Stomach (tissue), 9 donors: ENCODE data around the gene SLC7A10. TPM values are rescaled to one million over a fixed set of nuclear protein-coding genes. Genes with fewer than 3 reads are reported as not detected.

Source experiments
- DNase-seq, 2 donors: peaks; one replicate each; pipeline versions ENCODE4 v3.0.0 to v3.0.0-alpha.2; 2013 to 2019
- H3K27ac ChIP-seq, 5 donors: fragments of 200-600 bp in 4 of 5; sonication (generic) in 4 of 5; one replicate each; pipeline ENCODE4 v1.5.1; 2013 to 2019; ENCODE audit warnings: mild to moderate bottlenecking in 1 of 5, moderate library complexity in 1 of 5
- H3K27me3 ChIP-seq, 3 donors: fragments of 200-600 bp; sonication (generic); one replicate each; pipeline ENCODE4 v1.5.1; 2017 to 2019; ENCODE audit warnings: mixed run types in 1 of 3
- H3K36me3 ChIP-seq, 4 donors: fragments of 200-600 bp; sonication (generic); 1 replicate in 3 of 4; 2 replicates in 1 of 4; pipeline ENCODE4 v1.5.1; 2016 to 2019
- H3K4me1 ChIP-seq, 4 donors: fragments of 200-600 bp; sonication (generic); one replicate each; pipeline ENCODE4 v1.5.1; 2016 to 2019
- H3K4me3 ChIP-seq, 4 donors: fragments of 200-600 bp; sonication (generic) in 3 of 4; one replicate each; pipeline ENCODE4 v1.5.1; 2016 to 2019; ENCODE audit warnings: mild to moderate bottlenecking in 1 of 4
- H3K9me3 ChIP-seq, 4 donors: fragments of 200-600 bp; sonication (generic); one replicate each; pipeline ENCODE4 v1.5.1; 2016 to 2019
- EP300 ChIP-seq: sonication (generic); formaldehyde crosslinking; IDR thresholded peaks from one replicate; pipeline ENCODE4 v1.6.1; 2017; ENCODE audit warnings: antibody characterized with exemption
- POLR2A ChIP-seq, 4 donors: fragments of 450-650 bp; IDR thresholded peaks; one replicate each; pipeline ENCODE4 v1.6.1; 2016; ENCODE audit warnings: antibody characterized with exemption in 4 of 4, control low read depth in 2 of 4, mild to moderate bottlenecking in 1 of 4, moderate library complexity in 1 of 4
- POLR2AphosphoS5 ChIP-seq, 3 donors: sonication (generic); formaldehyde crosslinking; IDR thresholded peaks; one replicate each; pipeline ENCODE4 v1.6.1; 2016; ENCODE audit warnings: antibody characterized with exemption in 3 of 3
- WGBS, 5 donors: extraction: QIAGEN DNeasy Blood & Tissue Kit in 3 of 5; methylation state at CpG; one replicate each; pipeline versions ENCODE4 v1.1.5 to v1.1.7; 2013 to 2018; 5-methylcytosine and 5-hydroxymethylcytosine counted together
- intact Hi-C: fragments of 100-400 bp; cut with DNase I; formaldehyde crosslinking; loops from one replicate; pipeline ENCODE4 v1.15.1; 2023; ENCODE audit warnings: low total_unique reads
- polyA plus RNA-seq, 3 donors: library from polyadenylated mRNA; stranded (reverse); fragments of 200-250 nt; gene quantifications; one replicate each; pipeline ENCODE4 v1.2.3, GENCODE V29; 2013
- total RNA-seq, 5 donors: library from RNA; depleted of rRNA; stranded (reverse); fragments of >200 nt; gene quantifications; one replicate each; pipeline versions ENCODE4 v1.1.0 to v1.2.3, GENCODE V29; 2014 to 2016
- TF ChIP-seq, protein P1 (sequence below), 7 experiments: fragments of 450-650 bp in 4 of 7; fragments of 200-600 bp in 3 of 7; sonication (generic) in 3 of 7; IDR thresholded peaks; one replicate each; pipeline ENCODE4 v1.5.1; 2016 to 2019; ENCODE audit warnings: antibody characterized with exemption in 7 of 7, control low read depth in 2 of 7, mild to moderate bottlenecking in 1 of 7
- donor health status: healthy with polysubstance abuse.
- donor health status: Bipolar disorder and iron deficiency.
- donor health status: healthy.

SLC7A10 gene
- total and polyA plus RNA-seq, 8 donors = 0.73 TPM; not detected in 7

DNA sequence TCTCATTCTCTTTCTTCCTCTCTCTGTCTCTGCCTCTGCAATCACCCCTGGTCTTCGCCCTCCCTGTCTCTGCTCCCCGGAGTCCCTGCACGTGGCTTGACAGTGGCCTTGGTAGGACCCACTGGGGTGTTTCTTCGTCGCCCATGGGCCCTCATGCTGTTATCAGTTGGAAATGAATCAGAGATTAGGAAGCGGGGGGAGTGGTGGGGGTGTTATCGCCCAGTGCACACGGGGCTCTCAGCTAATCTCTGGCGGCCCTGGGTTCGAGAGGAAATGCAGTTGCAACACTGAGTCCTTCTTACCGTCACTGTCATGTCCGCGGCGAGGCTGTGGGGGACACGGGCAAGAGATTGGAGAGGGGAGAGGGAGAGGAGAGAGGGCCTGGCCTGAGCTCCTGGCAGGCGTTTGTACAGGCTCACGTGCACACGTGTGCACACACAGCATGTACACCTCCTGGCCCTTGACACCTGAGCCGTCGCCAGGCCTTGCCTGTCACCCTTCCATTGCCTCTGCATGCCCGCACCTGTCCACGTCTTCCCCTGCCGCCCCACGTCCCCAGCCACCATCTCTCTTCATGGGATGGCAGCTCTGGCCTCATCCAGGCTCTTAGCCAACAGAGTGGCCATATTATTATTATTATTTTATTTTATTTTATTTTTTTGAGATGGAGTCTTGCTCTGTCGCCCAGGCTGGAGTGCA, 37.8 kb upstream of the SLC7A10 start:
- no peaks in the 10 kb centered on the region for H3K27me3 ChIP-seq
- intact Hi-C loops = no loop called here
- no peak overlapping the region for H3K4me3 ChIP-seq
- 66 to 76% (median 68%) methylated on average over 25 of the region's 25 CpGs for WGBS, 5 donors
- H3K4me1 ChIP-seq = peaks cover 0 to 12% (median 0%) of the 10 kb centered on the region in 4 donors
- no peaks in the 10 kb centered on the region for H3K36me3 ChIP-seq
- TF ChIP-seq, protein P1, sequence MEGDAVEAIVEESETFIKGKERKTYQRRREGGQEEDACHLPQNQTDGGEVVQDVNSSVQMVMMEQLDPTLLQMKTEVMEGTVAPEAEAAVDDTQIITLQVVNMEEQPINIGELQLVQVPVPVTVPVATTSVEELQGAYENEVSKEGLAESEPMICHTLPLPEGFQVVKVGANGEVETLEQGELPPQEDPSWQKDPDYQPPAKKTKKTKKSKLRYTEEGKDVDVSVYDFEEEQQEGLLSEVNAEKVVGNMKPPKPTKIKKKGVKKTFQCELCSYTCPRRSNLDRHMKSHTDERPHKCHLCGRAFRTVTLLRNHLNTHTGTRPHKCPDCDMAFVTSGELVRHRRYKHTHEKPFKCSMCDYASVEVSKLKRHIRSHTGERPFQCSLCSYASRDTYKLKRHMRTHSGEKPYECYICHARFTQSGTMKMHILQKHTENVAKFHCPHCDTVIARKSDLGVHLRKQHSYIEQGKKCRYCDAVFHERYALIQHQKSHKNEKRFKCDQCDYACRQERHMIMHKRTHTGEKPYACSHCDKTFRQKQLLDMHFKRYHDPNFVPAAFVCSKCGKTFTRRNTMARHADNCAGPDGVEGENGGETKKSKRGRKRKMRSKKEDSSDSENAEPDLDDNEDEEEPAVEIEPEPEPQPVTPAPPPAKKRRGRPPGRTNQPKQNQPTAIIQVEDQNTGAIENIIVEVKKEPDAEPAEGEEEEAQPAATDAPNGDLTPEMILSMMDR (IDR thresholded peaks at IDR 0.05) = no peak
- TF ChIP-seq POLR2A (IDR thresholded peaks at IDR 0.05) = no peak
- no peak for TF ChIP-seq POLR2AphosphoS5 (IDR thresholded peaks at IDR 0.05)
- TF ChIP-seq EP300 = no peak
- no peak overlapping the region for H3K27ac ChIP-seq
- no peak for DNase-seq
- peaks cover 0 to 3% (median 0%) of the 10 kb centered on the region in 4 donors for H3K9me3 ChIP-seq

DNA sequence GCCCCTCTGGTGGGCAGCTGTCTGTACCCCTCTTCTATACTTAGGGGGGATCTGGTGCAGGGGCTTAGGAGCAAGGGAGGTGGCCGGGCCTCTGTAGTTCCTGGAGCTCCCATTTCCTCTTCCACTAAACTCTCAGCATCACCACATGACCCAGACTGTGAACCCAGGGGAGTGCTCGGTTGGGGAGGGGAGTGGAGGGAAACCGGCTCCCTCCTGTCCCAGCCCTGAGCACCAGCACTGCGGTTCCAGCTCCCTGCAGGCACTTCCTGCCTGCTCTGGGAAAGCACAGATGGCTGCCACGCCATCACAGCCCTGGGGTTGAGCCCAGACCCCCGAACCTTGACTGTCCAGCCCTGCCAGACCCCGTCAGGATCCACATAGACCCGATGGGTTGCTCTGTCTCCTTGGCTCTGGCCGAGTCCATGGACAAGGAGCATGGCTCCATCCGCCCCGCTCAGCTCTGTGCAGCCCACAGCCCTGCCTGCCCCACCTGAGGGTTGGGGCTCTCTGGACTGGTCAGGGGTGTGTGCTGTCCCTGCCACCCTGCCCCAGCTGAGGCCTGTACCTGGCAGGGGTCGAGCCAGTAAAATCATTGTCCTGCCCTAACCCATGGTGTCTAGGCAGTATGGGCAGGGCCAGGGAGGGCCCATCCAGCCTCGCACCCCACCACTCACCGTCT, 36.0 kb upstream of the SLC7A10 start:
- Histone ChIP-seq H3K9me3 (peaks cover 0 to 12% (median 7%) of the 10 kb centered on the region in 4 donors), H3K4me3 (no peak overlapping the region), H3K4me1 (peaks cover 0 to 12% (median 0%) of the 10 kb centered on the region in 4 donors), H3K27me3 (no peaks in the 10 kb centered on the region), H3K36me3 (no peaks in the 10 kb centered on the region), H3K27ac (peak overlapping the region in 1 of 5 donors; percentile 49)
- no peak for DNase-seq
- intact Hi-C loops = no loop called here
- 72 to 83% (median 78%) methylated on average over 3 to 14 of the region's 14 CpGs for WGBS, 5 donors
- TF ChIP-seq POLR2AphosphoS5 (IDR thresholded peaks at IDR 0.05) (no peak), EP300 (no peak), POLR2A (IDR thresholded peaks at IDR 0.05) (no peak)
- TF ChIP-seq, protein P1 (IDR thresholded peaks at IDR 0.05) = no peak

DNA sequence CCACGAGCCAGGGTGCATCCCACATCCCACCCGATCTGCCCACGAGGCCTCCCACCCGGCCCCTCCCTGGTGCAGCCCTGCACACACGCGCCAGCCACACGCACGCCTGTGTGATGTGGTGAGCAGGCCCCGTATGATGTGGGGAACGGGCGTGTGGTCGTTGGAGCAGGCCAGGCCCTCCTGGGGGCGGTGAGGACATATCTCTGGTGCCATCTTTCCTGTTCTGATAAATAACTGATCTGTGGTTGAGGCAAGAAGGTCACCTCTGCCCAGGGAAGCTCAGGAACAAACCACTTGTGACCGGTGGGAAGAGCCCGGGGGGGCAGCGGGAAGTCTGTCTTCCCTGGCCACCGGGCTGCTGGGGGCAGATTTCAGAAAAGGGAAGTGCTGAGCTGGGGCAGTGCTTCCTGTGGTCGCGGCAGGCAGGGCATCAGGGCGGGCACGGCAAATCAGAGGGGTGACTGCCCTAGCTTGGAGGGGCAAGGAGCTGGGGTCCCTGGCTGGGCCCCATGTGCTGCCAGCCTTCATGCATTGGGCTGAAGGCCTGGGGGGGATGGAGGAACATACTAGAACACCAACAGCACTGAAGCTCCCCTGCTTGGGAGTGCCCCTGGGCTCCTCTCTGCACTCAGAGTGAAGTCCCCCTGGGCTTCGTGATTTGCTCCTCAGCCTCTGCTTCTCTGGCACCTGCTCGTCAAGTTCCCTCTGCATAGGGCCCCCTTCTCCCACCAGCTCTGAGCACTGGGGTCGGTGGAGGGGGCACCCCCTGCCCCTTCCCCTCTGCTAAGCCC, 35.2 kb upstream of the SLC7A10 start:
- no peak overlapping the region for H3K4me3 ChIP-seq
- 58 to 67% (median 61%) methylated on average over 19 to 24 of the region's 24 CpGs for WGBS, 5 donors
- peaks cover 0 to 12% (median 7%) of the 10 kb centered on the region in 4 donors for H3K9me3 ChIP-seq
- H3K36me3 ChIP-seq = no peaks in the 10 kb centered on the region
- no peak for DNase-seq
- H3K27me3 ChIP-seq = no peaks in the 10 kb centered on the region
- intact Hi-C loops = no loop called here
- TF ChIP-seq POLR2AphosphoS5 (IDR thresholded peaks at IDR 0.05) = no peak
- TF ChIP-seq, protein P1 (IDR thresholded peaks at IDR 0.05) = no peak
- TF ChIP-seq EP300 = no peak
- TF ChIP-seq POLR2A (IDR thresholded peaks at IDR 0.05) = no peak
- H3K4me1 ChIP-seq = peaks cover 0 to 12% (median 0%) of the 10 kb centered on the region in 4 donors
- H3K27ac ChIP-seq = peak overlapping the region in 1 of 5 donors; percentile 49

DNA sequence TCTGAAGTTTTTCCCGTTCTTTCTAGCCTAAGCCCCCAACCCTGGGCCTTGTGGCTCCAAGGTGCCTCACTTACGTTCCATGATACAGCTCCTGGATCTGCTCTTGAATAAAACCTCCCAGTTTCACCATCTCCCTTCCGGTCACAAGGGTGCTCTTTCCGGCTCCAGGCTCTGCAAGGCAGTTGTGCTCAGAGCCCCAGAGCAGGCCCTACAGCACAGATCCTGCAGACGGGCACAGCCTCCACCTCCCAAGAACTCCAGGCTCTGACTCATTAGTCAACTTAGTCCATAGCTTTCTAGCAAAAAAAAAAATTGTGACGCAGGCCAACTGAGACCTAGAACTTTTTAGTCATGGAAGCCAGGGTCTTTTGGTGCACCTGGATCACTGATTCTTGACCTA, 33.9 kb upstream of the SLC7A10 start:
- Histone ChIP-seq H3K36me3 (no peaks in the 10 kb centered on the region), H3K9me3 (peaks cover 0 to 12% (median 7%) of the 10 kb centered on the region in 4 donors), H3K4me1 (peaks cover 0 to 12% (median 0%) of the 10 kb centered on the region in 4 donors), H3K4me3 (no peak overlapping the region), H3K27me3 (peaks cover 0 to 3% (median 0%) of the 10 kb centered on the region in 3 donors), H3K27ac (no peak overlapping the region)
- TF ChIP-seq EP300 (no peak), POLR2A (IDR thresholded peaks at IDR 0.05) (no peak), POLR2AphosphoS5 (IDR thresholded peaks at IDR 0.05) (no peak)
- TF ChIP-seq, protein P1 (IDR thresholded peaks at IDR 0.05) = no peak
- DNase-seq = no peak
- 71 to 86% (median 80%) methylated on average over 6 of the region's 6 CpGs for WGBS, 5 donors
- intact Hi-C loops = no loop called here
